ENCODE data around the gene LAPTM4A.

- TF ChIP-seq CTCF (IDR thresholded peaks at IDR 0.05) (no peak), POLR2A (IDR thresholded peaks at IDR 0.05) (no peak)
These were observed 50.0 kb downstream of the LAPTM4A start for GRCh38 chr2:20001361-20001863.
